H4 (cell line): ENCODE measurements around the gene B3GNT9. TPM values are rescaled to one million over a fixed set of nuclear protein-coding genes. Genes with fewer than 3 reads are reported as not detected.
A peak's percentile ranks its signal among the peaks of the same experiment; 100 is the strongest.
"Not testable (repeated sequence)": the region's sequence is repeated elsewhere in the genome, so short reads cannot be mapped to it uniquely, and the experiment has no call there.

ENCODE experiments used
- DNase-seq: peaks from one replicate; pipeline ENCODE4 v3.0.0-alpha.2; 2015; ENCODE audit warnings: low spot score
- total RNA-seq: library from RNA; depleted of rRNA; stranded (reverse); fragments of >200 nt; shearing (Covaris generic); gene quantifications from 2 replicates; pipeline ENCODE4 v1.2.3, GENCODE V29; 2014

The B3GNT9 gene
- total RNA-seq, 1 experiment from 2014 or later, result 21.2 TPM

GRCh38 chr16:67150047-67150832 lies 558 bp downstream of the B3GNT9 start:
- no peak for DNase-seq

DNA sequence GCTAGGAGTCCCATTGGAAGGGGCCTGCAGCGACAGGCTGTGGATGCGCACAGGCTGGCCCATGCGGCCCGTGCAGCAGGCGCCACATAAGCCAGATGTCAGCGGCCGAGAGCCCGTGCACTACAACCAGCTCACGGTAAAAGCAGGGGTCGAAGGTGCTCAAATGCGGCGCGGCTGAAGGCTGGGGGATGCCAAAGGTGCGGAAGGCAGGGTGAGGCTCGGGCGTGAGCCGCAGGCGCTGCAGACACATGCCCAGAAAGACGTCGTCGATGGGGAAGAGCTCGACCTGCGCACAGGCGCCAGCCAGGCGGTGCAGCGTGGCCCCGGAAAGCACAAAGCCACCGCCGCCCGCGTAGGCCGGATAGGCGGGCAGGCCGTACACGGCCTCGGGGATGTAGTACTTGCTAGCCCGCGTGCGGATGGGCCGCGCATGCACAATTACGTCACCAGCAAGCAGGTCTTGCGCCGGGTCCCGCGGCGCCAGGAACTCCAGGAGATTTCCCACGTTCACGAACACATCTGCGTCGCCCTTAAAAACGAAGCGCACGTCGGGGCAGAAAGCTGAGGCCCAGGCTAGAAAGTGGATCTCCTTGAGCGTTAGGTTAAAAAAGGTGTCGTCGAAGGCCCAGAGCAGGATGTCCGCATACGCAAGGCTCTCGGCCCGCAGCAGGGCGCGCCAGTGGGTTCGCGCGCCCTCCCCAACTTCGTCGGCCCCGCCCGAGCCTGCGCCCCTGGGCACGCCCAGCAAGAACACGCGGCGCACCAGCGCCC lies 1.3 kb downstream of the B3GNT9 start:
- DNase-seq, result no peak

- no peak for DNase-seq
Observed at GRCh38 chr16:67148656-67149275, 2.0 kb downstream of the B3GNT9 start.

DNA sequence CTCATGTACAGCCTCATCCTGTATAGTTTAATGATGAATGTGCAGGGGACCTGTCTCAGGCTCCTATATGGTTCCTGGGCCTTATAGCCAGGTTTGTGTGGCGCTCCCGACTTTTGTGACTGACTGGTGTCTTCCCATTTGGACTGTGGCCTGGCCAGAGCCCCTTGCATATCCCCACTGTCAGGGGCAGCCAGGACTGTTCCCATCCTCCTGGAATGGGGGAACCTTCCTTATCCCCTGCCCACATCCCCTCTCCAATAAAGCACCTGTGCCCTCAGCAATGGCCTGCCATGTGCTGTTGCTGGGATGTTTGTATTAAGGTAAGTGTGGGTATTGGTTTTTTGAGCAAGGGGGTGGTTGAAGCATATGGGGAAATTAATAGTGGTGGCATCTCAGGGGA lies 2.6 kb downstream of the B3GNT9 start:
- DNase-seq, result no peak

- DNase-seq, result no peak
Observed at GRCh38 chr16:67147437-67148140, 3.2 kb downstream of the B3GNT9 start.

GRCh38 chr16:67146523-67147357 lies 4.1 kb downstream of the B3GNT9 start:
- no peak for DNase-seq

DNA sequence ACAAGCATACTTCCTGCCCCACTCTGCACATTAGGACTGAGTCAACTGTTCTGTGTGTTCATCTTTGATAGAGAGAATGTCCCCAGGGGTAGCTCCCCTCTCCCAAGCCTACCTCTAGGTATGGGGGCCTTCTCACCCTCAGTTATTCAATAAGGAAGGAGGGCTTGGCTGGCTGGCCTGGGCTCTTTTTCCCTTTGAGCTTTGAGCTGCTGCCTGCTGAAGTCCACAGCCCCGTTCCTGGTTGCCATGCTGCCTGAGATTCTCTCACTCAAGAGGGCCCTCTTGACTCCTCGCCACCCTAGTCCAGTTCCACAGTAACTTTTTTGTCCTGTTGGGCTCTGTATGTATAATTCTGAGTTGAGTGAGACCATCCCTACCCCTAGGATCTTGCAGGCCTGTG lies 5.1 kb downstream of the B3GNT9 start:
- DNase-seq, result no peak

- no peak for DNase-seq
Observed at GRCh38 chr16:67144943-67145342, 5.9 kb downstream of the B3GNT9 start.

- no peak for DNase-seq
Observed at GRCh38 chr16:67142342-67142741, 8.5 kb downstream of the B3GNT9 start.

- DNase-seq, result no peak
Observed at GRCh38 chr16:67141391-67141790, 9.4 kb downstream of the B3GNT9 start.

DNA sequence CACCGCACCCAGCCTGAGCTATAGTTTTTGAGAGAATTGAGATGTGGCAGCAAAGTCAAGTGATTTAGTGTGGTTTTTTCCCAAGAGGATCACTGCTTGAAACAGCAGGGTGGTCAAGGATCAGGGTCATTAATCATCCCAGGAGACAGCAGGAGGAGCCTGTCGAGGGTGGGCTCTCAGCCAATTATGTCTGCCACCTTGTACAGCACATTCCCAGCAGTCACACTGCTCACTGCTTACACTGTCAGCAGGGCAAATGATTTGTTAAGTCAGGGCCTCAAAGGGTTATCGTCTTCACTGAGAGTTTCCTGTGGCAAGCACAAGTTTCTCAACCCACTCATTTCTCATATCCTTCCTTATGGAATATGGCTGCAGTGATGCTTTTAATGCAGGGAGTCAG lies 13.2 kb downstream of the B3GNT9 start:
- DNase-seq, result no peak

DNA sequence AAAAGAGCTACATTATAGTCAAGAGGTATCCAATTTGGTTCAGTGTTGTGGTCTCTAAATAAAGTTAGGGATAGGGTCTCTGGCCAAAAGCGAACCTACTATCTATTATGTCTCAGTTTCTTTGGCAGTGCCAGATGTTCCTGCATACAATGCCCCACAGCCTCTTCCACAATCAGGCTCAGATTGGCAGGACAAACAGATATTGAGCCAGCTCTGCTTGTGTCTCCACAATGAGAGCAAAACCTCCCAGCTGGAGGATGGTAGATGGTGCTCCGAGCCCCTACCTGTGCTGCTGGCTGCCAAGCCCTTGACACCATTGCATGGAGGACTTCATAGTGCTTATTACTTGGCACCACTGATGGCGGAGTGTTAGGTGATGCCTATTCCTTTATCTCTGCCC lies 21.4 kb downstream of the B3GNT9 start:
- DNase-seq, result no peak

DNA sequence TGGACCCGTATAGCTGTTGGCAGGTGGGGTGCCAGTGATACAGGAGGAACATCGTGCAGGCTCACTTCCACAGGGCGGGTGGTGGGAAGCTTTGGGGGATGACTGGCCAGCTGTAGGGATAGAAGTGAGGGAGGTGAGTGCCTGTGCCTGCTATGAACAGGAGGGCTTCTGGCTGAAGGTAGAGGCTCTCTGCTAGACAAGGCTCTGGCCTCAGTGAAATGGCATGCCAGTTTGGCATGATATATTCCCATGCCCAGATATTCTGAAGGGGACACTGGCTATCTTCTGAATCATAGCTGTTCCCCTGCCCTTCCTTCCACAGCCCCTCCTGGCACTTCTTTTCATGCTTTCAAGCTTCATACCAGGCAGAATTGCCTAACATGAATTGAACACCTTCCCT lies 21.9 kb downstream of the B3GNT9 start:
- no peak for DNase-seq

DNA sequence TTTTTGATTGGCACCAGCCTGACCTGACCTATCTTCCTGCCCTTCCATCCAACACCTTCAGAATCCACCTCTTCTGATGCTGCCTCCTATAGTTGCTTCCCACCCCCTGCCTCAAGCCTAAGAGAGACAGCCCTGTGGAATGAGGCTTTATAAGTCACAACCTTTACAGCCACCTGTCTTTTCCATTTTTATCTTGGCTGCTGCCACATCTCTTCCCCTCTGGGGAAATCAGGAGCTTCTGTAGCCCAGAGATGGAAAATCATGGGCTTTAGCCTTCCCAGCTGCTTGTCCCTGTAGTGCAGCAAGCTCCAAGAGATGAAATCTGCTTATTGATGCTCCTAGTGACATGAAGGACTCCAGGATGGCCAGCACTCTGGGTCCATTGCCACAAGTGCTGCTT lies 22.4 kb downstream of the B3GNT9 start:
- no peak for DNase-seq

GRCh38 chr16:67122799-67123198 lies 28.0 kb downstream of the B3GNT9 start:
- not testable (repeated sequence) for DNase-seq

GRCh38 chr16:67120025-67120424 lies 30.8 kb downstream of the B3GNT9 start:
- DNase-seq, result no peak

DNA sequence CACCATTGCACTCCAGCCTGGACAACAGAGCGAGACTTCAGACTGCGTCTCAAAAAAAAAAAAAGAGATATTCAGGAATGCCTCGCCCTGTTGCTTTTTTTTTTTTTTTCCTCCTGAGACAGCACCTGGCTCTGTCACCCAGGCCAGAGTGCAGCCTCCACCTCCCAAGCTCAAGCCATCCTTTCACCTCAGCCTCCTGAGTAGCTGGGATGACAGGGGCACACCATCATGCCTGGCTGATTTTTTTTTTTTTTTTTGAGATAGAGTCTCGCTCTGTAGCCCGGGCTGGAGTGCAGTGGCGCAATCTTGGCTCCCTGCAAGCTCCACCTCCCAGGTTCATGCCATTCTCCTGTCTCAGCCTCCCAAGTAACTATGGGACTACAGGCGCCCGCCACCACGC lies 33.1 kb downstream of the B3GNT9 start:
- DNase-seq, result no peak

DNA sequence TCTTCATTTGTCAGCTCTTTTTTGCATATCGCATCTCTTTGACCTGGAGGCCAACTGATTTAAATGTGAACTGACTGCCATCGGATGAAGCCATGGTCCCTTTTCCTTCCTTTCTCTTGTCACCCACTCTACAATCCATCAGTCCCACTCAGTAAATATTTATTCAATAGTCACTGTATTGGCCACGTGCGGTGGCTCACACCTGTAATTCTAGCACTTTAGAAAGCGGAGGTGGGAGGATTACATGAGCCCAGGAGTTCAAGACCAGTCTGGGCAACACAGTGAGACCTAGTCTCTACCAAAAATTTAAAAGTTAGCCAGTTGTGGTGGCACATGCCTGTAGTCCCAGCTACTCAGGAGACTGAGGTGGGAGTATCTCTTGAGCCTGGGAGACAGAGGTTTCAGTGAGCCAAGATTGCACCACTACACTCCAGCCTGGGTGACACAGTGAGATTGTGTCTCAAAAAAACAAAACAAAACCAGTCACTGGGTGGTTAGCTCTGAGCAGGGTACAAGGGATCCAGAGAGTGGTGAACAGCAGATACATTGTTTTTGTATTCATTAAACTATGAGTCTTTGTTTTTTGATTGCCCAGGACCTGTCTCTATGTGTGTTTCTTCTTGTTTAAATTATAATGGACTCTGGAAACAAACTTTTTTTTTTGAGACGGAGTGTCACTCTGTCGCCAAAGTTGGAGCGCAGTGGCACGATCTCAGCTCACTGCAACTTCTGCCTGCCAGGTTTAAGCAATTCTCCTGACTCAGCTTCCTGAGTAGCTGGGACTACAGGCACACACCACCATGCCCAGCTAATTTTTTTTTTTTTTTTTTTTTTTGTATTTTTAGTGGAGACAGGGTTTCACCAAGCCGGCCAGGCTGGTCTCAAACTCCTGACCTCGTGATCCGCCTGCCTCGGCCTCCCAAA lies 34.1 kb downstream of the B3GNT9 start:
- DNase-seq, result no peak

DNA sequence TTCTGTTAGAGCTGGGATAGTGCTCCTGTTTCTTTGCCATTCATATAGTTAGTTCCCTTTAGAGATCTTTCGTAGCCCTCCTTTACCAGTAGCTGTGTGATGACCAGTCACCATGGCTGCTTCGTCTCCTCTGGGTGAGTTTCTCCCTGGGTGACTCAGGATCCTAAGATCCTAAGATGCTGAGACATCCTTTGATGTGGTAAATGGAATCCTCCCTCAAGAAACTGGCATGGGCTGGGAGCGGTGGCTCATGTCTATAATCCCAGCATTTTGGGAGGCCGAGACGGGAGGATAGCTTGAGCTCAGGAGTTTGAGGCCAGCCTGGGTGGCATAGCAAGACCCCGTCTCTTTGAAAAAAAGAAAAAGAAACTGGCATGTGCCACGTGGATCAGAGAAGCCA lies 35.2 kb downstream of the B3GNT9 start:
- peak; percentile 61 for DNase-seq

DNA sequence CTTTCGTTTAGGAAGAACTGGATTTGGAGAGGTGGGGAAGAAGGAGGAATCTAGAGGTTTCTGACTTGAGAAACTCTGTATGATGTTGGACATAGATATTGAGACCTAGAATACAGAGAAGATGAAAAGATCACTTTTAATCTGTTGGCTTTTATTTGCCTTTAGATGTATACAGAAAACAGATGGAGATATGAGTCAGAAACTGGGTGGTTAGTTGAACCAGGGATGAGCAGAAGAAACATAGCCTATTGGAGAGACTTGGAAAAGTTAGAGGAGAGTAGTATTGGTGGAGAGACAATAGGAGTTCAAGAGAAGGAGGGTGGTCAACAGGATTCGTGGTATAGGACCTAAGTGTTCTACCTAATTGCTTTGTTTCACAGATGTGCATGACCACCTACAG lies 36.0 kb downstream of the B3GNT9 start:
- no peak for DNase-seq
